ENCODE measurements around the gene NR1I3. TPM values are rescaled to one million over a fixed set of nuclear protein-coding genes. Genes with fewer than 3 reads are reported as not detected.
"Not testable (repeated sequence)": the region's sequence is repeated elsewhere in the genome, so short reads cannot be mapped to it uniquely, and the experiment has no call there.

Gene NR1I3
- total RNA-seq, 2 experiments from 2014 or later, result not detected

DNA sequence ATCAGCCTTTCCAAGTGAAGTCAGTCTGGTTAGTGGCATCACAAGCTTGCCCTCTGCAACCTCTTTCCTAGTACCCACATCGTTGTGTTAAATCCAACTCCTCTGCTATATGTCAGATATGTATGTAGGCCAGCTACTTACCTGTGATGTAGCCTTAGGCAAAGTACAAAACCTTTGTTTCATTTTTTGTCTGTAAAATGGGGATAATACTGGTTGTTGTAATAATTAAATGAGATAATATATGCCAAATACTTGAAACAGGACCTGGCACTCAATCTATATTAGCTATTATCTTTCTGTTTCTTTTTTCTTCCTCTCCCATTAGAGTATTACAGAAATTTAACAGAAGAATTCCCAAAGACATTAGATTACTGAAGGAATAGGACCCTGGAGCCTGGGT, 21.8 kb upstream of the NR1I3 start:
- POLR2A ChIA-PET, result interaction anchor here (1.3 kb wide), 1 partner anchor 55 kb away, joined by 3 read pairs; the partner anchor contains the start of gene SDHC
- Mint-ChIP-seq H3K27ac (no peak overlapping the region), H3K4me1 (peaks cover 13% of the 10 kb centered on the region), H3K4me3 (no peak overlapping the region), H3K27me3 (peaks cover 55% of the 10 kb centered on the region), H3K9me3 (peaks cover 5% of the 10 kb centered on the region), H3K36me3 (peaks cover 7% of the 10 kb centered on the region)
- no peak for ATAC-seq (ENCODE audit: low read depth)
- DNase-seq, result no peak

- Mint-ChIP-seq H3K4me3 (peak overlapping the region; percentile 70), H3K9me3 (peaks cover 5% of the 10 kb centered on the region), H3K4me1 (peaks cover 13% of the 10 kb centered on the region), H3K36me3 (peaks cover 7% of the 10 kb centered on the region), H3K27ac (no peak overlapping the region), H3K27me3 (peaks cover 51% of the 10 kb centered on the region)
- DNase-seq (no peak), ATAC-seq (ENCODE audit: low read depth) (no peak)
- POLR2A ChIA-PET, result interaction anchor here (1.3 kb wide), 1 partner anchor 55 kb away, joined by 3 read pairs; the partner anchor contains the start of gene SDHC
These were observed 21.3 kb upstream of the NR1I3 start for GRCh38 chr1:161259345-161259702.

GRCh38 chr1:161258439-161259344, 20.7 kb upstream of the NR1I3 start, which contains the start of gene PCP4L1:
Gene PCP4L1 (plus strand): TSS chr1:161258745. CDS start chr1:161258975, 230 bp downstream.
- DNase-seq (peak; percentile 59), ATAC-seq (ENCODE audit: low read depth) (peak; percentile 95)
- Mint-ChIP-seq H3K36me3 (peaks cover 7% of the 10 kb centered on the region), H3K4me1 (peaks cover 13% of the 10 kb centered on the region), H3K4me3 (peak within 1 kb of the TSS; percentile 70), H3K9me3 (peaks cover 5% of the 10 kb centered on the region), H3K27me3 (peaks cover 49% of the 10 kb centered on the region), H3K27ac (peak within 1 kb of the TSS; percentile 37)
- POLR2A ChIA-PET, result interaction anchor here (0.7 to 1.3 kb wide), 2 partner anchors 56 to 126 kb away, joined by 3 read pairs; partner anchors contain the start of gene SDHC

GRCh38 chr1:161257109-161257508, 19.1 kb upstream of the NR1I3 start:
- not testable (repeated sequence) for H3K36me3 Mint-ChIP-seq; H3K9me3 Mint-ChIP-seq; H3K4me3 Mint-ChIP-seq; ATAC-seq (ENCODE audit: low read depth); H3K27ac Mint-ChIP-seq; DNase-seq
- POLR2A ChIA-PET, result interaction anchor here (1.2 kb wide), 1 partner anchor 26 kb away, joined by 3 read pairs; no protein-coding TSS in a partner anchor
- Mint-ChIP-seq H3K27me3 (peaks cover 47% of the 10 kb centered on the region), H3K4me1 (peaks cover 13% of the 10 kb centered on the region)

- H3K4me3 Mint-ChIP-seq; H3K9me3 Mint-ChIP-seq; H3K36me3 Mint-ChIP-seq; ATAC-seq (ENCODE audit: low read depth); H3K27ac Mint-ChIP-seq; DNase-seq; POLR2A ChIA-PET: not testable (repeated sequence)
- H3K27me3 Mint-ChIP-seq, result peaks cover 37% of the 10 kb centered on the region
- peaks cover 13% of the 10 kb centered on the region for H3K4me1 Mint-ChIP-seq
These were observed 18.0 kb upstream of the NR1I3 start for GRCh38 chr1:161255955-161256520.

DNA sequence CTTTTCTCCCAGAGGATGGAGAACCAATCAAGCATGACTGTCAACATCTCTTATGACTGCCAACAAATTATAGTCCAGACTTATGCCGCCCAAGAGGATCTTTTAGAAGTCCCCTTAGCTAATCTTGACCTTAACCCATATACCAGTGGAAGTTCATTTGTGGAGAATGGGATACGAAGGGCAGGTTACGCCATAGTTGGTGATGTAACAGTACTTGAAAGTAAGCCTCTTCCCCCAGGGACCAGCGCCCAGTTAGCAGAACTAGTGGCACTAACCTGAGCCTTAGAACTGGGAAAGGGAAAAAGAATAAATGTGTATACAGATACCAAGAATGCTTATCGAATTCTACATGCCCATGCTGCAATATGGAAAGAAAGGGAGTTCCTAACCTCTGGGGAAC, 17.3 kb upstream of the NR1I3 start:
- H3K27ac Mint-ChIP-seq; H3K4me3 Mint-ChIP-seq; H3K36me3 Mint-ChIP-seq; POLR2A ChIA-PET; H3K9me3 Mint-ChIP-seq; ATAC-seq (ENCODE audit: low read depth); DNase-seq: not testable (repeated sequence)
- peaks cover 12% of the 10 kb centered on the region for H3K4me1 Mint-ChIP-seq
- peaks cover 30% of the 10 kb centered on the region for H3K27me3 Mint-ChIP-seq

- peaks cover 2% of the 10 kb centered on the region for H3K36me3 Mint-ChIP-seq
- POLR2A ChIA-PET, result no interaction called here
- DNase-seq (no peak), ATAC-seq (ENCODE audit: low read depth) (no peak)
- H3K9me3 Mint-ChIP-seq, result peaks cover 3% of the 10 kb centered on the region
- H3K27ac Mint-ChIP-seq, result no peak overlapping the region
- no peaks in the 10 kb centered on the region for H3K4me1 Mint-ChIP-seq
- H3K4me3 Mint-ChIP-seq, result no peak overlapping the region
- H3K27me3 Mint-ChIP-seq, result peaks cover 2% of the 10 kb centered on the region
These were observed 13.6 kb upstream of the NR1I3 start for GRCh38 chr1:161251579-161251978.

- H3K27ac Mint-ChIP-seq, result no peak overlapping the region
- H3K9me3 Mint-ChIP-seq, result peaks cover 3% of the 10 kb centered on the region
- DNase-seq (no peak), ATAC-seq (ENCODE audit: low read depth) (no peak)
- H3K27me3 Mint-ChIP-seq, result no peaks in the 10 kb centered on the region
- no peak overlapping the region for H3K4me3 Mint-ChIP-seq
- no peaks in the 10 kb centered on the region for H3K4me1 Mint-ChIP-seq
- H3K36me3 Mint-ChIP-seq, result peaks cover 2% of the 10 kb centered on the region
- POLR2A ChIA-PET, result no interaction called here
These were observed 12.8 kb upstream of the NR1I3 start for GRCh38 chr1:161250829-161251228.

- ATAC-seq (ENCODE audit: low read depth); H3K27ac Mint-ChIP-seq; H3K27me3 Mint-ChIP-seq; H3K36me3 Mint-ChIP-seq; H3K4me1 Mint-ChIP-seq; H3K4me3 Mint-ChIP-seq; POLR2A ChIA-PET; H3K9me3 Mint-ChIP-seq; DNase-seq: not testable (repeated sequence)
These were observed 12.1 kb upstream of the NR1I3 start for GRCh38 chr1:161250100-161250499.

GRCh38 chr1:161244888-161245287, 6.9 kb upstream of the NR1I3 start:
- no peak for ATAC-seq (ENCODE audit: low read depth)
- H3K27ac Mint-ChIP-seq, result no peak overlapping the region
- POLR2A ChIA-PET, result no interaction called here
- no peaks in the 10 kb centered on the region for H3K4me1 Mint-ChIP-seq
- no peak overlapping the region for H3K4me3 Mint-ChIP-seq
- H3K9me3 Mint-ChIP-seq, result peaks cover 1% of the 10 kb centered on the region
- DNase-seq, result no peak
- no peaks in the 10 kb centered on the region for H3K36me3 Mint-ChIP-seq
- peaks cover 7% of the 10 kb centered on the region for H3K27me3 Mint-ChIP-seq

DNA sequence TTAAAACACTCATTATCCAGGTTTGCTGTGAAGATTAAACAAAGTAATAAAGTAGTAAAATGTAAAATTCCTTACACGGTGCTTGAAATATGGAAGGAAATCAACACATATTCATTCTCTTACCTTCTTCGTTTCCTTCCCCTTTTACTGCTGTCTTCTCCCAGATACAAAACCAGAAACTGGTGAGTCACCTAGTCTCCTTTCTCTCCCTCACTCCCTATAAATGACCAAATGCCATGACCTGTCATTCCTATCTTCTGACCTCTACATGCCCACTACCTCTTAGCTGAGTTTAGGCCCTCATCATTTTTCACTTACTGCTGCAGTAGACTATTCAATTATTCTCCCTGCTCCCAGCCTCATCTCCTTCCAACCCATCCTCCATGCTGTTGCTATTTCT, 4.3 kb upstream of the NR1I3 start:
- no peak overlapping the region for H3K4me3 Mint-ChIP-seq
- POLR2A ChIA-PET, result interaction anchor here (0.6 to 0.7 kb wide), 2 partner anchors 11 to 26 kb away, joined by 3 to 4 read pairs; no protein-coding TSS in a partner anchor

DNA sequence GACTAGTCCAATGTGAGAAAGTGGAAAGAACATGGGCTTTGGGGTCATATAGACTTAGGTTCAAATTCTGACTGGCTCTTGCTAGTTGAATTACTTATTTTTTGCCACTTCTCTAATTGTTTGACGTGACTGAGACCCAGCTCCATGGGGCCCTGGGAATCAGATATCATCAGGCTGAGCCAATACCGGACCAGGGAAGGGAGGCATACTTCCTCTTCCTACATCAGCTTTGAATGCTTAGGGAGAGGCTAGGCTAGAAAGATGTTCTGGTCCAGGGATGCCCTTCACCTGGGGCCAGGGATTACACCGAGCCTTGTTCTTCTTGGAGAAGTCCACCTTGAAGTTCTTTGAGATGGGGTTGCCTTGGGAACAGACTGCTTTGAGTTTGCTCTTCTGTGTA, 3.7 kb upstream of the NR1I3 start:
- H3K9me3 Mint-ChIP-seq, result no peaks in the 10 kb centered on the region

More for the DNA sequence above, 4.3 kb upstream of the NR1I3 start:
- peaks cover 9% of the 10 kb centered on the region for H3K27me3 Mint-ChIP-seq
- H3K9me3 Mint-ChIP-seq, result no peaks in the 10 kb centered on the region
- H3K36me3 Mint-ChIP-seq, result no peaks in the 10 kb centered on the region
- no peaks in the 10 kb centered on the region for H3K4me1 Mint-ChIP-seq
- H3K27ac Mint-ChIP-seq, result no peak overlapping the region
- no peak for ATAC-seq (ENCODE audit: low read depth)
- no peak for DNase-seq

GRCh38 chr1:161235957-161236775, 1.8 kb downstream of the NR1I3 start:
- POLR2A ChIA-PET, result interaction anchor here (0.6 kb wide), 2 partner anchors 11 to 145 kb away, joined by 5 to 6 read pairs; no protein-coding TSS in a partner anchor
- DNase-seq (no peak), ATAC-seq (ENCODE audit: low read depth) (no peak)
- Mint-ChIP-seq H3K4me1 (no peaks in the 10 kb centered on the region), H3K27me3 (peaks cover 7% of the 10 kb centered on the region), H3K9me3 (no peaks in the 10 kb centered on the region), H3K27ac (no peak overlapping the region), H3K36me3 (no peaks in the 10 kb centered on the region), H3K4me3 (no peak overlapping the region)

More for the DNA sequence above, 3.7 kb upstream of the NR1I3 start:
- Mint-ChIP-seq H3K36me3 (no peaks in the 10 kb centered on the region), H3K27ac (no peak overlapping the region), H3K27me3 (peaks cover 9% of the 10 kb centered on the region), H3K4me3 (no peak overlapping the region), H3K4me1 (no peaks in the 10 kb centered on the region)
- POLR2A ChIA-PET, result no interaction called here
- ATAC-seq (ENCODE audit: low read depth) (no peak), DNase-seq (no peak)
